Measurements from ENCODE around the gene CXCL17.

Gene CXCL17

GRCh38 chr19:42419309-42419708 is 23.4 kb downstream of the CXCL17 start:
- no peak overlapping the region for H3K4me3 ChIP-seq (ENCODE audit: low read depth, low read length)
- TF ChIP-seq CTCF (conservative IDR thresholded peaks at IDR 0.05; ENCODE audit: low read depth, low read length): no peak

GRCh38 chr19:42412661-42413076 is 30.1 kb downstream of the CXCL17 start:
- no peak overlapping the region for H3K4me3 ChIP-seq (ENCODE audit: low read depth, low read length)
- no peak for TF ChIP-seq CTCF (conservative IDR thresholded peaks at IDR 0.05; ENCODE audit: low read depth, low read length)
- DNase-seq (ENCODE audit: low read depth): no peak

More at GRCh38 chr19:42419309-42419708, 23.4 kb downstream of the CXCL17 start:
- DNase-seq (ENCODE audit: low read depth): no peak

GRCh38 chr19:42412227-42412626 is 30.5 kb downstream of the CXCL17 start:
- H3K4me3 ChIP-seq (ENCODE audit: low read depth, low read length): no peak overlapping the region
- DNase-seq (ENCODE audit: low read depth): no peak
- TF ChIP-seq CTCF (conservative IDR thresholded peaks at IDR 0.05; ENCODE audit: low read depth, low read length): no peak

GRCh38 chr19:42411581-42412178 is 31.1 kb downstream of the CXCL17 start:
- H3K4me3 ChIP-seq (ENCODE audit: low read depth, low read length): no peak overlapping the region
- no peak for DNase-seq (ENCODE audit: low read depth)
- no peak for TF ChIP-seq CTCF (conservative IDR thresholded peaks at IDR 0.05; ENCODE audit: low read depth, low read length)

- TF ChIP-seq CTCF (conservative IDR thresholded peaks at IDR 0.05; ENCODE audit: low read depth, low read length): no peak
- DNase-seq (ENCODE audit: low read depth): no peak
- no peak overlapping the region for H3K4me3 ChIP-seq (ENCODE audit: low read depth, low read length)
These were observed 32.4 kb downstream of the CXCL17 start for GRCh38 chr19:42410371-42410770.

- no peak for DNase-seq (ENCODE audit: low read depth)
- no peak for TF ChIP-seq CTCF (conservative IDR thresholded peaks at IDR 0.05; ENCODE audit: low read depth, low read length)
- no peak overlapping the region for H3K4me3 ChIP-seq (ENCODE audit: low read depth, low read length)
These were observed 33.3 kb downstream of the CXCL17 start for GRCh38 chr19:42409477-42409876.

GRCh38 chr19:42407816-42408175 is 35.0 kb downstream of the CXCL17 start:
- DNase-seq (ENCODE audit: low read depth): no peak
- TF ChIP-seq CTCF (conservative IDR thresholded peaks at IDR 0.05; ENCODE audit: low read depth, low read length): no peak
- no peak overlapping the region for H3K4me3 ChIP-seq (ENCODE audit: low read depth, low read length)

Data from choroid plexus epithelial cell (primary cell).